HK-2 (cell line): ENCODE results near the gene NECAB2.

Experiments used
- DNase-seq: peaks from one replicate; pipeline ENCODE4 v3.0.0-alpha.2; 2018; ENCODE audit not compliant: unreplicated experiment

NECAB2 gene

DNA sequence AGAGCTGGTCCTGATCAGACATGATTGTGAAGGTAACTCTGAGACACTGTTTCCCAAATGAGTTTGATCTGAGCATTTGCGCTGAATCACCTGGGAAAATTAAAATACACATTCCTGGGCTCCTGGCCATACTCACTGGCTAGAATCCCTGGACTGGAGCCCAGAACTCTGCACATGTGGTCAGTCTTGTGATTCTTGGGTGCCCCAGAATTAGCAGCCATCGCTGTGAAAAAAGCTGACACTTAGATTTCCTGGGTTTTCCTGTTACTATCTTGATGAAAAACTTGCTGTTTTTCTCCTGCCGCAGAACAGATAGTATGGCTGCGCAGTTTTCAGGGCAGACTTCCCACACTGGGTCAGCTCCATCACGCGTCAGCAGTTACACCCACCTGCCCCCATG is 24.6 kb downstream of the NECAB2 start:
- peak; percentile 30 for DNase-seq

DNA sequence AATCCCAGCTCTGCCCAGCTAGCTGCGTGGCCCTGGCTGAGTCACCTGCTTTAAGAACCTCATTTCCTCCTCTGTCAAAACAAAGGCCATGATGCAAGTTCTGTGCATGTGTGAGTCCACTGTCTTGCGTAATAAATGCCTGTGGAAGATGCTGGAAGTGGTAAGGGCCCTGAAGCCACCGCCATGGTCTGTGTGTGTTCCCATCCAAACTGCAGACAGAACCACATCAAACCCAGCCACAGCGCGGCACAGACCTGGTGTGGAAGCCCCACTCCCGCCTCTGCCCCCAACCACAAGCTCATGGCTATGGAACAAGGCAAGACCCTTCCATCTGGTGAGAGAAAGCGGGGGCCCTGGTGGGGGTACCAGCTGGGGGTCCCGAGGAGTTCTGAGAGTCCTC is 26.0 kb downstream of the NECAB2 start:
- peak; percentile 27 for DNase-seq

DNA sequence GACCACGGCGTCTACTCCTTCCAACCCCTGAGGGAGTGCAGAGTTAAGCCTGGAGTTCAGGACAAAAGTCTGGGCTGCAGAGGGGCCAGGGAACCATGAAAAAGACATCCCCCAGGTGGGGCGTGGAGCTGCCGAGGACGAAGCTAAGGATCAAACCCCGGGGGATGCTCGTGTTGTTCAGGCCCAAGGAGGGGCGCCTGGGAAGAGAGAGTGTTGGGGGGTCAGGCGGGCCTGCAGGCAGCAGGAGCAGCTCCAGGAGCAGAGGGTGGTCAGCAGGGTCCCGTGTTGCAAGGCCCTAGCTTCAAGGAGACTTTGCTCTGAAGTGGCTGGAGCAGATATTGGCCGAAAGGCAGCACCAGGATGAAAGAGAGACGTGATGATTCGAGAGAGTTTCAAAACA is 26.7 kb downstream of the NECAB2 start:
- no peak for DNase-seq

DNA sequence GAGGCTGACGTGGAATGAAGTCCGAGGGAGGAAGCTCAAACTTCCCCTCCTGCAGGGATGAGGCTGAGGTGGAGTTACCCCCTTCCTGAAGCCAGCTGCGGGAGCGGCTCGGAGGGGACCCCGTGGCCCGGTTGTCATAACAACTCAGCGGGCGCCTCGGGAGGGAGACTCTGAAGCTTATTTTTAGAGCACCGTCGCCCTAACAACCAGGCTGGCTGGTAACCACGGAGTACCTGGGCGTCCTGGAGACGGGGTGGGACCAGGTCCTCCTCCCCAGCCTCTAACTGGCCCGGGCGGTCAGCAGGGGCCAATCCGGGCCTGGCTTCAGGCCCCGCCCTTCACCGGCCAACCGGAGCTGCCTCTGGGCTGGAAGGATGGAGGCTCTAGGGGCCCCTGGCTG is 27.7 kb downstream of the NECAB2 start:
- no peak for DNase-seq

DNA sequence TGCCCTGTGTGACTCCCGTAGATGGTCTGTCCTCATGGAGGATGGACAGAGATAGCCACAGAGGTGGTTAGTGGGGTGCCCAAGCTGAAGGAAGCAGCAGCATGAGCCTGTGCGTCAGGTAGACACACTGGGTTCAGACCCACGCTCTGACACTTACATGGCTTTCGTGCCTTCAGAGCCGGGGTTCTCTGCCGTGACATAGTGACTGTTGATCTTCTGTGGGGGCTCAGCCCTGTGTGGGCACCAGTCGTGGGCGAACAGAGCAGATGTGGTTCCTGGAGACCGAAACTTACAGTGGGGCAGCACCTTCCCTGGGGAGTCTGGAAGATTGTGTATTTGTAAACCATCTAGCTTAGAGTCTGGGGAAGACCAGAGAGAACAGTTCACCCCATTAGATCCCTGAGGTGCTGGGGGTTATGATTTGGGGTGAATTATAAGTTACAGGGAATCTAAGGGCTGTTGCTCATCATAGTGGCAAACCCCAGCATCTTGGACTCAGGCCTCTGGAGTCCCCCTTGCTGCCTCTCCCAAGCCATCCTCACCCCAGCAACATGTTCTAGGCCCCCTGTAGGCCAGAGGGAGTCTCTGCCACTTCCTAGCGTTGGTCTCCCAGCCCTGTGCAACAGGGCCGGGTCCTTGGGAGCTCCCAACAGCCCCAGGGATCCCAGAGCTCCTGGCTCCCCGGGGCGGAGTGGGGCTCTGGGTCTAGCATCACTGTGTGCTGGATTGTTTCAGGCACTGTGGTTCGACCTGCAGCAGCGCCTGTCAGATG is 28.6 kb downstream of the NECAB2 start:
- DNase-seq, result no peak

DNA sequence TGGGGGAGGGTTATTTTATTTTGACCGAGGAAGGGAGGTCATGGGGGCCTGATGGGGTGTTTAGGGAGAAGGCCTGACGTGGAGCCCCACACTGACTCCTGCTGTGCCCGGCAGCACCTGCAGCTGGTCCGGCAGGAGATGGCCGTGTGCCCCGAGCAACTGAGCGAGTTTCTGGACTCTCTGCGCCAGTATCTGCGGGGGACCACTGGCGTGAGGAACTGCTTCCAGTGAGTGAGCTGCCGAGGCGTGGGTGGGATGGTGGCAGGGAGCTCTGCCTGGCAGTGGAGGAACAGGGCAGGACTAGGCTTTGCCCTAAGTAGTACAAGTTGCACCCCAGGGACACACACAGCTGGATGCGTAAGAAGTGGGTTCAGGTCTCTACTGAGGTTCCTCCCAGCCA is 30.0 kb downstream of the NECAB2 start:
- DNase-seq, result no peak

DNA sequence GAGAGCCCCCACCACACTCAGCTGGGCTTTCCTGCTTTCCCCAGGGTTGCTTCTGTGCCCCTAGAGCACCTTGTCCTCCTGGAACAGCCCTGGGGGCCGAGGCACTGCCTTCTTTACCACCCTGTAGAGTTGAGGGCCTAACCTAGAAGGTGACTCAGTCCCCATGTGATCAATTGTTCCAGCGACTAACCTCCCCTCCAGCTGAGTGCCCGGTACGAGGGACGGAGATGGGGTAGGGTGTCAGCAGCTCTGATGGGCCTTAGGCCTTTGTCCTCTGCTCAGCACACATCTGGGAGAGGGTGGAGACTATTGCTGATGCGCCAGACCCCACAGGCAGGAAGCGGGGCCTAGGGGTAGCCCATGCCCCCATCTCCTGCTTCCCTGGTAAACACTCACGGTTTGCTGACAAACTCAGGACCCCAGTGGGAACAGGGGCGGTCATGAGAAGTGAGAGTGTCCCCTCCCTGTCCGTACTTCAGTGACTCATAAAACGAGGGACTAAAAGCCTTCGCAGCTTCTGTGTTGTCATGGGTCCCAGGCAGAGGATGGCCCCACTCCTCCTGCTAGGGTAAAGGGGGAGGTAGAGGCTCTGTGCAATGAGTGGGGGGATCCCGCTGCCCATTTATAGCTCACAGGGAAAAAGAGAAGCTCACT is 33.1 kb downstream of the NECAB2 start:
- peak; percentile 38 for DNase-seq

DNA sequence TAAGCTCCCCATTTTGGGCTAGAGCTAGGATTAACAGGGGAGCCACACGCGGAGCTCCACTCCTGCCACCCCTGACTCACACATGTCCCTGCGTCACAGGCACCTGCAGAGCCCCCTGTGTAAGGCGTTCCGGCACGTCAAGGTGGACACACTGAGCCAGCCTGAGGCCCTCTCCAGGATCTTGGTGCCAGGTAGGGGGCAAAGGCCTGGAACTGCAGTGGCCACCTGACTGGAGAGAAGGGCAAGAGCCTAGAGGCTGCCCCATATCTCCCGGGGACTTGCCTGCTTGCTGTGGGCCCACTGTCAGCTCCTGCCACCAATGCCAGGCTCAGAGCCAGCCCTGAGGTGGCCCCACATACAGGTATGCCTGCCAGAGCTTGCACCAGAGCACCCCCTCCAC is 33.7 kb downstream of the NECAB2 start:
- no peak for DNase-seq

DNA sequence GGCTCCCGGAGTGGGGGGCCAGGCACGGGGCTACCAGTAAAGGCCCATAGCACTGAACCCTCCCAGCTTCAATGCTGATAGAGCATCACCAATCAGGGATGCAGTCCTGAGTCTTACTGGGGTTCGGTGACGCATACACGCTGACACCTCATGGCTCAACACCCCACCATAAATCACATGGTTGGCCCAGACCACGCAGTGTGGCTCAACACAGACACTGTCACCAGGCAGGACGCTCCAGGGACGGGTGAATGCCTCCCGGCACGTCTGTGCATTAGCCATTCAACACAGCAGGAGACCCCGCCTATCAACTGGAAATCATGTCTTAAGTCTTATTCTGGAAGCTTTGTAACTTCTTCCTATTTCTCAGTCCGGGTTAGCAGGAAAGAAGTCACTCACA is 35.0 kb downstream of the NECAB2 start:
- DNase-seq, result no peak

DNA sequence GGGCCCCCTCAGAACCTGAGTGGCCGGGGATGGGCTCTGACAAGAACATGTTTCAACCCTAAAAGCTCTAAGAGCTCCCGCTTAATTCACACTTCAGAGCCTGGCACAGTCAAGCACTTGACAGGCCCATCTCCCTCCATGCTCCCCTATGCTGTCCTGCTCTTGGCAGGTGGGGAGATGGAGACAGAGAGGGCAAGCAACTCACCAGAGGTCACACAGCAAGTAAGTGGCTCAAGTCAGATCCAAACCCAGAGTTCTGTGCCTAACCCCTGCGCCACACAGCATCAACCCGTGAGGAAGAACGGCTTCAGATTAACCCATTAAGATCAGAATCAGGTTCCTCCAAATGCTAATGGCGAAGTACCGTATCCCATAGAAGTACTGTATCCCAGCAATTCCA is 36.4 kb downstream of the NECAB2 start:
- no peak for DNase-seq

DNA sequence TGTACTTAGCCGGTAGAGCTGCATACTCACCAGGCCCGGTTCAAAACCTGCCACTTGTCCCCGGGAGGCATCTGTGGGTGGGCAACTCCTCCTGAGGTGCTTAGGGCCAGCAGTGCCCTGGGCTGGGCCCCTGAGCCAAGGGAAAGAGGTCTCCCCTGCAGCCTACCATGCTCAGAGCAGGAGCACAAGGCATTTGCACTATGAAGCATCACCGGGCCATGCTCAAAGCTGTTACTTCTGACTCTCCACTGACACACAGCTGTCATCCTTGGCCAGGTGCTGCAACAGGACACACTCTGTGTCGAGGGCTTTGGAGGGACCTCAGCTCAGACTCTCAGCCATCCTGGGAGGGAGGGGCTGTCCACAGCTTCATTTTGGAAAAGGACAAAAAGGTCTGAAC is 37.3 kb downstream of the NECAB2 start:
- no peak for DNase-seq

DNA sequence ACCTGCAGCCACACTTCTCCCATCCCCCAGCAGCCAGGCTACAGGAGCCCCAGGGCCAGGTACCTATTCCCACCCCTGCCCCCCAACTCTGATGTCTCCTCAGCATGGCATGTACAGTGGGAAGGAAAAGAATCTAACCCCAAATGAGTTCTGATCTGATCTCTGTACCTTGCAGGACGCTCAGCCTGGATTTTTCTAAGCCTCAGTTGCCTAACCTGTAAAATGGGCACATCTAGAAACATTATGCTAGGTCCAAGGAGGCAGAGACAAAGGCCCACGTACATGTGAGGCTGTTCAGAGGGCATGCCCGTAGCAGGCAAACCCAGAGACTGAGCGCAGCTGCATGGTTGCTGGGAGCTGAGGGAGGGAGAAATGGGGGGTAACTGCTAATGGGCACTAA is 39.5 kb downstream of the NECAB2 start:
- DNase-seq, result no peak

DNA sequence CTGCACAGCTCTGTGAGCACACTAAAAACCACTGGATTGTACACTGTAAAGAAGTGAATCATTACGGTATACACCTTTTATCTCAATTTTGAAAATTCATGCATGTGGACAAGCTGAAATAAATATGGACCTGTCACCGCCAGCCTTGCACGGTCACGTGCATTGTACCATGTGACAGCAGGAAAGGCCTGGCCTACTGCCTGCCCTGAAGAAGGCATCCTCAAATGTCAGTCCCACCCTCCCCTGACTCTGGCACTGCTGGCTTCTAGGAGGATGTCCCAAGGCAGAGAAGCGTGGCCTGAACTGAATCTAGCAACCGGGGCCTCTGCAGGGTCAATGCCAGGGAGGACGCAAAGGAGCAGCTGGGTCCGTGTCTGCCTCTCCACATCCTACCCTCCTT is 39.9 kb downstream of the NECAB2 start:
- DNase-seq, result no peak

DNA sequence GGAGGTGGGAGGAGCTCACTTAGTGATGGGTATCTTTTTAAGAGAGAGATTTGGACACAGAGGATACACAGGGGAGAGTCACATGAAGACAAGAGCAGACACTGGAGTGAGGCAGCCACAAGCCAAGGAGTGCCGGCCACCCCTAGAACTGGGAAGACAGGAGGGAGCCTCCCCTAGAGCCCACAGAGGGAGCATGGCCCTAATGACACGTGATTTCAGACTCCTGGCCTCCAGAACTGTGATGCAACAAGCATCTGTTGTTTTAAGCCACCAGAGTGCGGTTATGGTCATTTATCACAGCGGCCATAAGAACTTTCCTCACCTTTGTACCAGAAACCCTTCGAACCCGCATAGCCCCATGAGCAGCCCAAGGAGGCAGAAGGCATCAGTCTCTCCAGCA is 41.2 kb downstream of the NECAB2 start:
- DNase-seq, result no peak

DNA sequence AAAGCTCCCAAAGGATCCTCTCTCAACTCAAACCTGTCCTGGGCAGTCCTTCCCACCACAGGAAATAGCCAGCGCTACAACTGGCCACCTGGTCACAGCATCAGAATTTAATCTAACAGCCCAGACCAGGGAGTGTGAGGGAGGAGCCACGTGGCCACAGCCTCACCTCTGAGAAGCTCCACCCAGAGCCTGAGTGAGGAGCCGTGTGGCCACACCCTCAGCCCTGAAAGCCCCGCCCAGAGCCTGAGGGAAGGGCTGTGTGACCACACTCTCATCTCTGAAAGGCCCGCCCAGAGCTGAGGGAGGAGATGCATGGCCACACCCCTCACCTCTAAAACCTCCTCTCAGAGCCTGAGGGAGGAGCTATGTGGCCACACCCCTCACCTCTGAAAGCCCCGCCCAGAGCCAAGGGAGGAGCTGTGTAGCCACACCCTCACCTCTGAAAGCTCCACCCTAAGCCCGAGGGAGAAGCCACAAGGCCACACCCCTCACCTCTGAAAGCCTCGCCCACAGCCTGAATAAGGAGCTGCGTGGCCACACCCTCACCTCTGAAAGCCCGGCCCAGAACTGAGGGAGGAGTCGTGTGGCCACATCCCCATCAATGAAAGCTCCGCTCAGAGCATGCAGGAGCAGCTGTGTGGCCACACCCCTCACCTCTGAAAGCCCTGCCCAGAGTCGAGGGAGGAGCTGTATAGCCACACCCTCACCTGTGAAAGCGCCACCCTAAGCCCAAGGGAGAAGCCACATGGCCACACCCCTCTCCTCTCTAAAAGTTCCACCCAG is 45.9 kb downstream of the NECAB2 start:
- peak; percentile 72 for DNase-seq

DNA sequence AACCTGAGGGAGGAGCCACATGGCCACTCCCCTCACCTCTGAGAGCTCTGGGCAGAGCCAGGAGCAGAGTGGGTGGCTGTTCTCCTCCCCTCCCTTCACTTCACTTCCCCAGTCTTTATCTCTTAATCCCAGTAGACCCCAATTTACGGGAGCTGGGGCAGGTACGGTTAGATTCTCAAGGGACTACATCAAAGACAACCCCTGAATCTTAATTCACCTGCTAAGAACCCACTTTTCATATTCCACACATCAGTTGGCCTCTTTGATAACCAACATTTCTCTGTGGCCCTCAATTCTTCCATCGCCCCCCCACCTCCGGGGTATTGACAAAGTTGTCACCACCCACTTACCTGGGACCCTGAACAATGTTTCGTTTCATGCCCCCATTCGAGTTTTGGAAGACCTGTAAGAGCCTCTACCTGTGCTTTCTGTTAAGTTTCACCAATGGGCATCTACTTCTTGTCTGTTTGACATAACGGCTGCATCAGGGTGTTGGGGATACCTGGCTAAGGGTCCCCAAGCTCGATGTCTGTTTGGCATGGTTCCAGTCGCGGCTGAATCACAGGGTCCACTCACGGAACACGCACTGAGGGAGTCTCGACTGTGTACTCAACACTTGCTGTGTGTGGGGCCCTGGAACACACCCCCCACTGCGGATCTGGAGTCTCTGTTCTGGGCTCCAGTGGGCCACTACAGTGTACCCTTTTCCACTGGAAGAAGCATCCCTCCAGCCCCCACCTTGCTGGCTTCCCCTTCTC is 46.7 kb downstream of the NECAB2 start:
- no peak for DNase-seq

DNA sequence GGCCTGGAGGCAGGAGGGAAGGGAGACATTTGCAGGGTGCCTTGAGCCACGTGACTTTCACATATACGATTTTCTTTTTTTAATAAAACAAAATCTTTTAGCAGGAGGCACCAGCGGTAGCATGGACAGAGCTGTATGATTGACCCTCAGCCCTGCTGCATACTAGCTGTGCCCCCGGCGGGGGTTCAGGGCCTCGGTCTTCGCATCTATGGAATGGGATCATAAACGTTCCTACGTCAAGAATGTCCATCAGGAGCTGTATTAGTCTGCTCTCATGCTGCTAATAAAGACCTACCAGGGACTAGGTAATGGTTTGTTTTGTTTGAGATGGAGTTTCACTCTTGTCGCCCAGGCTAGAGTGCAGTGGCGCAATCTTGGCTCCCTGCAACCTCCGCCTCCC is 47.4 kb downstream of the NECAB2 start:
- DNase-seq, result no peak

DNA sequence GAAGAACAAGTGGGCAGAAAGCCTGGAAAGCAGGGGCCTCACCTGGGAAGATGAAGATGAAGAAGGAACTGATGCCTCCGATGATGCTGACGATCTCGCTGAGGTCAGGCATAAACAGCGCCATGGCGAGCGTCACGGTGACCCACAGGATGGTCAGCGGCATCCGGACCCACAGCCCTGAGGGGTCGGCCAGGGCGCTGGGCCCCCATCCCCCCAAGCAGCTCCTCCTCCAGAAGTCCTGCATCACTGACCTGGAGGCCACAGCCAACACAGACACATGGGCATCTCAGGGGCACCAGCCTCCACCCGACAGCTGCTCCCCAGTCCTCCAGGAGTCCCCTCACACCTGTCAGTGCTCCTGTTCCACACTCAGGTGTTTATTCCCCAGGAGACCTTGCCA is 48.4 kb downstream of the NECAB2 start:
- DNase-seq, result no peak

DNA sequence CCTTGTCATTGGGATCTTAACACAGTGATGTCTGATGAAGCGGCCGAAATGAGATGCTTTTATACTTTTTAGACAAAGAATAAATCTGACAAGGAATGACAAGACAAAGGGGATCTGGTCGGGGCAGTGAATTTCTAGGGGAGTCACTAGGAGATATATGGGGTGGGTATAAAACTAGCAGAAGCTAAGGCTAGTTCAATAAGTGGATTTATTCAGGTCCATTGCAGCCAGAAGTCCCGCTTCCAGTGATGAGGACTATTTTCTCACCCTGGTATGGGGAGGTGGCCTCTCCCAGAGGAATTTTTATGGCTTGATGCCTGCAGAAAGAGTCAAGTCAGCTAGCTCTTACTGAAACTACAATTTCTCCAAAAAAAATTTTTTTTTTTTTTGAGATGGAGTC is 50.7 kb downstream of the NECAB2 start:
- no peak for DNase-seq

DNA sequence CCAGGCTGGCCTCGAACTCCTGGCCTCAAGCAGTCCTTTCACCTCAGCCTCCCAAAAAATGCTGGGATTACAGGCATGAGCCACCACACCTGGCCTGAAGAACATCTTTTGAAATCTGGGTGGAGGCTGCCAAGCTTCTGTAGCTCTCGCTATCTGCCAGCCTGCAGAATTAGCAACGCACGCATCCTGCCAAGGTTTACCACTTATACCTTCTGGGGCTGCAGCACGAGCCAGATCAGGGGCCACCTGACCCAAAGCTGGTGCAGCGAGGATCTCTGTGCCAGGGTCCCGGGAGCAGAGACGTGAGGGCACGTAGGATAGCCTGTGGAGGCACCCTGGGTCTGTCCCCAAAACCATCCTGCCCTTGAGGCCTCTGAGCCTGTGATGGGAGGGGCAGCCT is 52.3 kb downstream of the NECAB2 start:
- no peak for DNase-seq

DNA sequence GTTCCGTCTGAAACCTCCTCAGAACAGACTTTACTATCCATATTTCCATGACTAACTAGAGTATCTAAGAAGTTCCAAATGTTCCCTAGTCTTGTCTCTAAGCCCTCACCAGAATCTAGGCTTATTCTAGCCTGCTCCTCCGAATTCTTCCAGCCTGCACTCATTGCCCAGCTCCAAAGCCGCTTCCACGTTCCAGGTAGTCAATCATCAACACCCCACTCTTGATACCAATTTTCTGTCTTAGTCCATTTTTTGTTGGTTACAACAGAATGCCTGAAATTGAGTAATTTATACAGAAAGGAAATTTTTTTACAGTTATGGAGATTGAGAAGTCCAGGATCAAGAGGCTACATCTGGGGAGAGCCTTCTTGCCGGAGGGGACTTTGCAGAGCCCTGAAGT is 53.4 kb downstream of the NECAB2 start:
- DNase-seq, result no peak

DNA sequence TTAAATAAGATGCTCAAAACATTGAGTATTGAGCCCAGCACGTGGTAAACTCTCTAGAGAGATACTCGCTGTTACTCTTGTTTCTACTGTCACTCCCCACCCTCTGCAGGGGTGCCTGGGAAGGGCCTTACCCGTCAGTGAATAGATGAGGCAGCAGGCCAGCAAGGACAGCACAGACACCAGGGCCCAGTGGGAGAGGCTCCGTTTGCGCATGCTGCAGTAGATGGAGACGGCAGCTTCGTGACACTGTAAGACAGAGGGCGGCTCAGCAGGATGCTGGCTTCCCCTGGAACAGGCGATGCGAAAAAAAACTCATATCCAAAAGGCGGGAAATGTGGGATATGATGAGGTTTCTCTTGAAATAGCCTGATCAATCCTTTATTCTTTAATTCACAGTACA is 54.6 kb downstream of the NECAB2 start:
- no peak for DNase-seq
